GM04503 (cell line): ENCODE measurements around the gene COL1A2.

ENCODE experiments used
- DNase-seq: peaks from one replicate; pipeline ENCODE4 v3.0.0-alpha.2; 2012; ENCODE audit warnings: low read depth

Gene COL1A2

GRCh38 chr7:94394437-94395140 lies at the start of gene COL1A2:
Gene COL1A2, plus strand, starts transcription at chr7:94394895. Its CDS starts 137 bp downstream, at chr7:94395032.
- DNase-seq = peak; percentile 95

DNA sequence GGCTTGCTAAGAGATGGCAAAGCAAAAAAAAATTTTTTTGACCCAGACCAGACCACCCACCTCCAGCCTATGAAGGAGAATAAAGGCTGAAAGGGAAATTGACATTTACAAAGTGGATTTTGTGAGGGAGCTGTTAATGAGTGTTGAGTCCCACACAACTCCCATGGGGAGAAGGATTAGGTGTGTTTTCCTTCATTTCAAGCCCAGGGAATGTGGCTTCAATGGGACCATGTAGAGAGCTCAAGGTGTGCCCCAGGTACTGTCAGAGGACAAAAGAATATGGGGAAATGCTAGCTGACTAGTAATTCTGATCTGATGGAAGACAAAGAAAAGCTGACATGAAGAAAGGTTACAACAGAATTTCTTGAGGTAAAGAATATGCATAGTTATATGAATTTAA lies 48.8 kb upstream of the COL1A2 start:
- no peak for DNase-seq

- peak; percentile 97 for DNase-seq
Observed at GRCh38 chr7:94348142-94348541, 46.6 kb upstream of the COL1A2 start.

GRCh38 chr7:94350734-94351133 lies 44.0 kb upstream of the COL1A2 start:
- no peak for DNase-seq

DNA sequence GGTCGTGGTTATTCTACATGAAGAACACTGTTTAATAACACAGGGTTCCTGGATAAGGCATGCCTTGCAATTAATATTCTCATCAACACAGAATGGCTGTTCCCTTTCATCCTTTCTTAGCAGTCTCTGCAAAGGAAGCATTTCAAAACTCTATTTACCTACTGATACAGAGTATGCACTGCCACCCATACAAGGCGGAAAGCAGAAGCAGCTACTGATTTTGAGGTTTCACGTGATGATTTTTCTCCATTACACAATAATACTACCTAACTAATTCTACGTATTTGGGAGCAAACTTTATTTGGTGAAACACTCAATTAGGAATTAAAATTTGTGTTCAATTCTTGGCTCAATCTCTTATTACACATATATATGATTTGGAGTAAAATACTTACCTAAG lies 43.0 kb upstream of the COL1A2 start:
- no peak for DNase-seq

DNA sequence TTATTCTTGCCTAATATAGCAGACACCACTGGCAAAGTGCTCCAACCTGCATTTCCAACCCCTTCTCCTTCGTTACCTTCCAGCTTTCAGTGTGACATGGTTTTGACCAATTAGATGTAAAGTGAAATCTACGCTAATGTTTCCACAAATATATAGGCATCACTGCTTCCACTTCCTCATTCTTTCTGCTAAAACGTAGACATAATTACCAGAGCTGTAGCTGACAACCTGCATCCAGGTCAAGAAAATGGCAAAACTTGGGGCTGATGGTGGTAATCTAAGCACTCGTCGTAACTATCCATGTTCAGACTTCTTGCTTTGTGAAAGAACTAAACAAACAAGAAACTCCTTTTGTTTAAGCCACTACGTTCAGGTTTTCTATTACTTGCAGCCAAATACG lies 41.8 kb upstream of the COL1A2 start:
- no peak for DNase-seq

- DNase-seq = no peak
Observed at GRCh38 chr7:94354953-94355352, 39.7 kb upstream of the COL1A2 start.

DNA sequence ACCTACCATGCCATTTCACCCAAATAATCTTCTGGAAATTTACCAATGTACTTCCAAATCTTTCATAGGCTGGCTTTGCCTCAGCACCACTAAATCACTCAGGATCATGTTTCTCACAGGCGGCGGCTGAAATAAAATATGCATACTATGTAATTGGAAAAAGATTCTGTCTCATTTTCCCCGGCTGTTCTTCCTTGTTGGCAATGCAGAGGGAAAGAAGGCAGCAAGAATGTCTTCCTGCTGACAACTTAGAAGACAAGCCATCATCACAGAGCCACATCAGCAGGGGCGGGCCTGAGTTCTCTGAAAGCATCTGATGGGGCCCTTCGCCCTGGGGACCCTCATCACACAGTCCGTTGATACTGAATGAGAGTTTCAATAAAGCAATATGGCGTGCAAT lies 39.2 kb upstream of the COL1A2 start:
- peak; percentile 48 for DNase-seq

DNA sequence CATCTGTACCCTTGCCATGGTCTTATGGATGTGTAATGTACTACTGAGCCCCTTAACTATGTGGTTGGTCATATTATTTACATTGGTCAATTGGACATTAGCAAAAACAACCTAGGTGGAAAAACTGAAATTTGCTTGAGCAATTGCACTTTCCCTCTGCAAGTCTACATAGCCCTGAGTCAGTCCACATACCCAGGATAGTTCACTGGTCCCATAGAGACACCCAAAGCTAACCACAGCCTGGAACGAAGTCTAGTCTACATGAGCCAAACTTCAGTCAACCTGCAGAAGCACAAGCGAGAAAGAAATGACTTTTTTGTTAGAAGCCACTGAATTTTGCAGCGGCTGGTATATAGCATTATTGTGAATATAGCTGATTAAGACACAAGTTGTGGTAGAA lies 37.6 kb upstream of the COL1A2 start:
- no peak for DNase-seq

- no peak for DNase-seq
Observed at GRCh38 chr7:94360926-94361325, 33.8 kb upstream of the COL1A2 start.

DNA sequence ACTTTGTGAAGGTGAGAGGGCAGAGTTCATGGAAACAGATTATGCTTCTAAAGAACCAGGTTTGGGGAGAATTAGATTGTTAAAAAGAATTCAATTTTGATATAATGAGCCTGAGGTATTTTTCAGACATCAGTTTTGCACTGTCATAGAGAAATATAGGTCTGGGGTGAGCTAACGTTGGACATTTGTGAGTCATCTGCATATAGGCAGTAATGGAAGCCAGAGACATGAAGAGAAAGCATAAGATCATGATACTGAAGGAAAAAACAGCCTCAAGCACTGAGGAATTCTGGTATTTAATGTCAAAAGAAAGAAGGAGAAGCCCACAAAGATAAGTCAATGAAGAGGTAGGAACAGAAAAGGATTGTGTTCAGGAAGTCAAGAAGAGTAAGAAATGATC lies 32.4 kb upstream of the COL1A2 start:
- DNase-seq = no peak

- no peak for DNase-seq
Observed at GRCh38 chr7:94364816-94365215, 29.9 kb upstream of the COL1A2 start.

DNA sequence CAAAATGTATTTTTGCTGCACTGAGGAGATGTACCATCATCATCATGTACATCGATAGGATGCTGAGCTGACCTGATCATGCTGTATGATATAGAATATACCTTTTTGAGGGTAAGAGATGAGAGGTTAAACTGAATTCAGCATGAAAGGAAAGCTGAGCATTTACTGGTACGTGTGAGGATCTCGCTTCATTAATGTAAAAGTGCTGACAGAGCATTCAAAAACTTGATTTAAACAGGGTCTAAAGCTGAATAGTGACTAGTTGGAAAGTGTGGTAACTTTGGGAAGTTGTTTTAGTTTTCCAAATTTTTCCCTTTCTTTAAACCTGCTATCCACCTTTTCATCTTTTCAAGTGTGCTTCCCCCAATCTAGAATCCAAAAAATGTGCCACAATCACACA lies 28.5 kb upstream of the COL1A2 start:
- no peak for DNase-seq

DNA sequence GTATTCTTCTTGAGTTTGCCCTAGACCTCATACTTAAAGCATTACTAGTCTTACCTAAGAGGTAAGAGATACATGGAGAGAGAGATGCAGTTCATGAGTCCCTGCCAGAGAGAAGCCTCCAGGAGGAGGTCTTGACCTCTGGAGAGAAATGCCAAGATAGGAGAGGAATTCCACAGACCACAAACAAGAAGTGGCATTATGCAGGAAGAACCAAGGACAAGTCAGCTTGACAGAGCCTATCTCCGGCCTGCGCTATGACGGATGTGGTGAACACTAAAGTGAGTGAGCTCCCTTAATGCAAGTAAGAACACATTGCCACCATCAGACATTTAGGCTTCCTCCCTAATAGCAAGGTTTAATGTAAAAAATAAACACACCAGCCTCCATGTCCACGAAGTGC lies 27.9 kb upstream of the COL1A2 start:
- no peak for DNase-seq

- DNase-seq = no peak
Observed at GRCh38 chr7:94367949-94368348, 26.7 kb upstream of the COL1A2 start.

DNA sequence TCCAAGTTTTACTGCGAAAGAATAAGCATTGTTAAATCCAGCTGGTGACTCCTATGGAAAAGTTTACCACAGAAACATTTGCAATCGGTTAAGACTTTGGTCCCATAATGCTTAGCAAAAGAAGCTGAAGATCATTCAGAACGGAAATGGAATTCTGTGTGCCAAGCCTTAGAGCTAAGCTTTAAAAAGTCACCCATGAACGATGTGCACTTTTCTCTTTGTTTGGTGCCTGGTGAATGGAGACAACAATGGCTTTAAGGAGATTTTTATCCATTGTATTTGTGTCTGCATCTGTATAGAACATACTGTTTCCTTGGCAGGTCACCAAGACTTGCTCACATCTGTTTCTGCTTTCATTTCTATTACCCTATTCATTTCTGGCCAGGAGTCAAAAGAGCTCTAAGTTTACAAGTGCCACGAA lies 26.3 kb upstream of the COL1A2 start:
- DNase-seq = peak; percentile 76

GRCh38 chr7:94374231-94374630 lies 20.5 kb upstream of the COL1A2 start:
- peak; percentile 85 for DNase-seq

- peak; percentile 85 for DNase-seq
Observed at GRCh38 chr7:94374721-94375566, 19.8 kb upstream of the COL1A2 start.

GRCh38 chr7:94375691-94376090 lies 19.0 kb upstream of the COL1A2 start:
- peak; percentile 98 for DNase-seq

DNA sequence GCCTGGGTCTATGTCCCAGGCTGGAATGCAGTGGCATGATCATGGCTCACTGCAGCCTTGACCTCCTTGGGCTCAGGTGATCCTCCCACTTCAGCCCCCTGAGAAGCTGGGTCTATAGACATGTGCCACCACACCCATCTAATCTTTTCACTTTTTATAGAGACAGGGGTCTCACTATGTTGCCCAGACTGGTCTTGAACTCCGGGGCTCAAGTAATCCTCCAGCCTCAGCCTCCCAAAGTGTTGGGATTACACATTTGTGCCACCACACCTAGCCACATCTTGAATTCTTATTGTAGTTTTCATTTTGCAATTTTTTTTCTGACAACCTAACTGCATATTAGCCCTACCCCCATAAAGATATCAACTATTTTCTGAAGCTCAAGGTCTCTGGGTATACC lies 18.4 kb upstream of the COL1A2 start:
- no peak for DNase-seq

- DNase-seq = no peak
Observed at GRCh38 chr7:94378356-94378755, 16.3 kb upstream of the COL1A2 start.

GRCh38 chr7:94380264-94380663 lies 14.4 kb upstream of the COL1A2 start:
- no peak for DNase-seq

DNA sequence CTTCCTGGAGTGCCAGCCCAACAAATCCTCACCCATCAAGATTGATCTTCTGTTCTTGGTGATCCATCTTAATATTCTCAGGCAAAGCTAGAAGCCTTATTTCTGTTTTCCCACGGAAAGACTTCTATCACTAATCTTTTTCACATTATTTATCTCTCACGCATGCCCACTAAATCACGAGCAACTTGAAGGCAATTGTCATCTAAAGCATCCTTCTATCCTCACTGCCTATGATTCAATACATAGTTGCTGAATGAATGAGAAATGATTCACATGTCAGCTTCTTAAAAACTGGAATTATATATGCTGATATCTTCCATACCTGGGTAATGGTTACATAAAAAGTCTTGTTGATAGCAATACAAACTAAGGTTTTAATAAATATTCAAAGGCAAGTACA lies 12.6 kb upstream of the COL1A2 start:
- DNase-seq = peak; percentile 74

- no peak for DNase-seq
Observed at GRCh38 chr7:94382746-94383145, 11.9 kb upstream of the COL1A2 start.
